NCI-H146 (cell line): ENCODE measurements around the gene CDC42BPA.

ENCODE experiments used
- DNase-seq: peaks from one replicate; lab custom pipeline; 2025; lab: John Stamatoyannopoulos, UW

Gene CDC42BPA

GRCh38 chr1:227335242-227336020, 17.1 kb upstream of the CDC42BPA start:
- no peak for DNase-seq

GRCh38 chr1:227333423-227333822, 15.1 kb upstream of the CDC42BPA start:
- DNase-seq: no peak

GRCh38 chr1:227330279-227331076, 12.2 kb upstream of the CDC42BPA start:
- no peak for DNase-seq

GRCh38 chr1:227328405-227329019, 10.2 kb upstream of the CDC42BPA start:
- DNase-seq: peak; percentile 76

GRCh38 chr1:227325156-227325555, 6.9 kb upstream of the CDC42BPA start:
- peak; percentile 5 for DNase-seq

- no peak for DNase-seq
Measured at GRCh38 chr1:227323967-227324268, 5.6 kb upstream of the CDC42BPA start.

GRCh38 chr1:227323171-227323966, 5.1 kb upstream of the CDC42BPA start:
- no peak for DNase-seq

GRCh38 chr1:227322376-227322775, 4.1 kb upstream of the CDC42BPA start:
- no peak for DNase-seq

- DNase-seq: no peak
Measured at GRCh38 chr1:227321035-227321434, 2.7 kb upstream of the CDC42BPA start.

GRCh38 chr1:227320476-227320875, 2.2 kb upstream of the CDC42BPA start:
- DNase-seq: no peak

GRCh38 chr1:227318853-227319607, 738 bp upstream of the CDC42BPA start:
- DNase-seq: peak; percentile 68

- peak; percentile 72 for DNase-seq
Measured at GRCh38 chr1:227317523-227318015, 723 bp downstream of the CDC42BPA start.

GRCh38 chr1:227317011-227317451, 1.3 kb downstream of the CDC42BPA start:
- peak; percentile 26 for DNase-seq

GRCh38 chr1:227316456-227316855, 1.8 kb downstream of the CDC42BPA start:
- DNase-seq: no peak

GRCh38 chr1:227315629-227316346, 2.5 kb downstream of the CDC42BPA start:
- DNase-seq: peak; percentile 9

GRCh38 chr1:227314014-227314848, 4.1 kb downstream of the CDC42BPA start:
- no peak for DNase-seq

GRCh38 chr1:227312361-227313025, 5.8 kb downstream of the CDC42BPA start:
- DNase-seq: no peak

- DNase-seq: no peak
Measured at GRCh38 chr1:227311389-227312001, 6.8 kb downstream of the CDC42BPA start.
